Spleen (tissue), 7 donors: ENCODE measurements around the gene JAKMIP1.

Source experiments
- CTCF ChIP-seq, 11 experiments: fragments of 200-600 bp in 7 of 11; fragments of 450-650 bp in 4 of 11; sonication (generic) in 4 of 11; IDR thresholded peaks in 8 of 11; conservative IDR thresholded peaks in 3 of 11; 1 replicate in 7 of 11; 2 replicates in 4 of 11; pipeline versions ENCODE4 v1.4.0 to v1.8.0; 2016 to 2021; ENCODE audit warnings: antibody characterized with exemption in 11 of 11, inconsistent platforms in 4 of 11, mild to moderate bottlenecking in 1 of 11
- POLR2A ChIP-seq, 3 donors: fragments of 450-650 bp; IDR thresholded peaks; one replicate each; pipeline ENCODE4 v1.5.1; 2017; ENCODE audit warnings: antibody characterized with exemption in 3 of 3, mild to moderate bottlenecking in 1 of 3
- donor health status: DM: no; HTN: no; CAD: no; lungs with moderate emphysema.
- donor health status: DM: no; HTN: no; CAD: no.
- donor health status: DM: no; HTN: no; CAD: no.

DNA sequence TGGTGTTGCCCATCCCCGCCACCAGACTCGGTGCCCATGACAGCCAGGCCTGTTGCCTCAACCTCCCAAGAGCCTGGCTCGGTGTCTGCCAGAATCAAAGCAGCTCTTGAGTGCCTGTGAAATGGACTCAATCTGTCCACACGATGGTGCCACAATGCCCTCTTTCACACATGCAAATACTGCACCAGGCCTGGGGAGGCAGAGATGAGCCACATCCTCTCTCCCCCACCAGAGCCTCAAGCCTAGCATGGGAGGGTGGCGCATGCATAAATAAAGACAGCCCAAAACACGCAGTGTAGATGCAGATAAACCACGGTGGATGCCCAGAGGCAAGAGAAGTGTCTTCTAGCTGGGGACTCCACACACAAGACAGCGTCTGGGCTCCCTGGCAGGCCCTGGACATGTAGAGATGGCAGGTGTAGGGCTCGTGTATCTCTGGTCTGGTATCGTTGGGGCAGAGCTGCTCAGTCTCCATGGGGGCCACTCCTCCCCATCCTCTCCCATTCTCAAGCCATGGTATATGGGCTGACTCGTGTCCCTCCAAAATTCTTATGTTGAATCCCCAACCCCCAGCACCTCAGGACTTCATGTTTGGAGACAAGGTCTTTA, 65.6 kb downstream of the JAKMIP1 start:
- peak in 7 of 11 experiments; percentile 21 to 45 (median 38) for TF ChIP-seq CTCF (IDR thresholded peaks at IDR 0.05 in 8 of 11, conservative IDR thresholded peaks at IDR 0.05 in 3 of 11)
- no peak for TF ChIP-seq POLR2A (IDR thresholded peaks at IDR 0.05)
